ENCODE measurements around the gene KCNQ1OT1. TPM values are rescaled to one million over a fixed set of nuclear protein-coding genes. Genes with fewer than 3 reads are reported as not detected.
A peak's percentile ranks its signal among the peaks of the same experiment; 100 is the strongest.

KCNQ1OT1 gene
- total RNA-seq, 2 donors from 2014 or later = 5.2 to 6.9 TPM

DNA sequence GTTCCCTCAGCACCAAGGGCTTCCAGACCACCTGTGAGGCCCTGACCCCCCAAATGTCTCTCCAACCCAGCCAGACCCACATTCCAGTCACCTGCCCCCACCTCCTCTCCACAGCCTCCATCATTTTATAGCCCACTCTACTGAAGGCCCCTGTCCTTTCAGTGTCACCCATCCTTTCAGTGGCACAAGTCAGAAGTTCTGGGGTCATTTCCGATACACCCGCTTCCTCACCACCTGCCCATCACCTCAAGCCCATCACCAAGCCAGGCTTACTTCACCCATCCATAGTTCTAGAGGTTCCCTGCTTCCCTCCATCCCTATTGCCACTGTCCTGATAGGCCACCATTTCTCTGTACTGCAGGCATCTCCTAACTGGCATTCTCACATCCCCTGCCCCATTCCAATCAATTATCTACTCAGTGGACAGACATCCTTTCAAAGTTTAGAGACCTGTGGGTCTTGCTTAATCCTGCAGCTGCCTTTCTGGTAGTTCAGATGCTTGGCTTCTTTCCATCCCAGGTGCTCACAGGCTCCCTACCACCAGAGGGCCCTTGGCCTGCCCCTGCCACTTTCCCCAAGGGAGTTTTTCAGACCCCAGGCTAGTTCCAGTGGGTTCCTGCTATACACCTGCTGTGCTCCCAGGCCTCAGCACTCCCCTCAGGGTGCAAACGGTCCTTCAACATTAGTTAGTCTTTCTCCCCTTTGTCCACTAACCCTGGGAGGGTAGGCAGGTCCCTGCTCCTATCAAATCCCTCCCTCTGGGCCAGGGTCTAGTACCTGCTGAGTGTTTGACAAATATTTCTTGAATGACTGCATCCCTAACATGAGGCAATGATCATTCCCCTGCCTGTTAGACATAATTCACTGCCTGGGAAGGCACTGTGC, 7.6 kb downstream of the KCNQ1OT1 start:
- TF ChIP-seq, protein P1, sequence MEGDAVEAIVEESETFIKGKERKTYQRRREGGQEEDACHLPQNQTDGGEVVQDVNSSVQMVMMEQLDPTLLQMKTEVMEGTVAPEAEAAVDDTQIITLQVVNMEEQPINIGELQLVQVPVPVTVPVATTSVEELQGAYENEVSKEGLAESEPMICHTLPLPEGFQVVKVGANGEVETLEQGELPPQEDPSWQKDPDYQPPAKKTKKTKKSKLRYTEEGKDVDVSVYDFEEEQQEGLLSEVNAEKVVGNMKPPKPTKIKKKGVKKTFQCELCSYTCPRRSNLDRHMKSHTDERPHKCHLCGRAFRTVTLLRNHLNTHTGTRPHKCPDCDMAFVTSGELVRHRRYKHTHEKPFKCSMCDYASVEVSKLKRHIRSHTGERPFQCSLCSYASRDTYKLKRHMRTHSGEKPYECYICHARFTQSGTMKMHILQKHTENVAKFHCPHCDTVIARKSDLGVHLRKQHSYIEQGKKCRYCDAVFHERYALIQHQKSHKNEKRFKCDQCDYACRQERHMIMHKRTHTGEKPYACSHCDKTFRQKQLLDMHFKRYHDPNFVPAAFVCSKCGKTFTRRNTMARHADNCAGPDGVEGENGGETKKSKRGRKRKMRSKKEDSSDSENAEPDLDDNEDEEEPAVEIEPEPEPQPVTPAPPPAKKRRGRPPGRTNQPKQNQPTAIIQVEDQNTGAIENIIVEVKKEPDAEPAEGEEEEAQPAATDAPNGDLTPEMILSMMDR (conservative IDR thresholded peaks at IDR 0.05) = peak; percentile 84
- peaks cover 12% of the 10 kb centered on the region for H3K36me3 Mint-ChIP-seq (ENCODE audit: low read depth)
- no peaks in the 10 kb centered on the region for H3K27me3 Mint-ChIP-seq (ENCODE audit: insufficient read depth)
- Histone ChIP-seq H3K4me3 (ENCODE audit: low read length) (no peak overlapping the region), H3K4me1 (ENCODE audit: control insufficient read depth, insufficient read depth, low read length) (peaks cover 37% of the 10 kb centered on the region), H3K27me3 (ENCODE audit: control insufficient read depth, insufficient read depth, low read length, poor library complexity, severe bottlenecking) (no peaks in the 10 kb centered on the region), H3K36me3 (ENCODE audit: control insufficient read depth, insufficient read depth, low read length) (peaks cover 4% of the 10 kb centered on the region), H3K27ac (ENCODE audit: low read depth, low read length) (no peak overlapping the region), H3K9ac (ENCODE audit: extremely low read depth, low read length, poor library complexity, severe bottlenecking) (no peak overlapping the region), H3K9me3 (ENCODE audit: control insufficient read depth, low read length) (no peaks in the 10 kb centered on the region)
- peak; percentile 85 for DNase-seq
- H3K27ac Mint-ChIP-seq = peak overlapping the region; percentile 86
- H3K4me1 Mint-ChIP-seq = peaks cover 89% of the 10 kb centered on the region
- H3K9me3 Mint-ChIP-seq = no peaks in the 10 kb centered on the region
- WGBS, 2 experiments (ENCODE audit: insufficient coverage in 1 of 2, insufficient read length in 1 of 2) = 42 to 75% methylated on average over 1 to 3 of the region's 3 CpGs
- no peak overlapping the region for H3K4me3 Mint-ChIP-seq

DNA sequence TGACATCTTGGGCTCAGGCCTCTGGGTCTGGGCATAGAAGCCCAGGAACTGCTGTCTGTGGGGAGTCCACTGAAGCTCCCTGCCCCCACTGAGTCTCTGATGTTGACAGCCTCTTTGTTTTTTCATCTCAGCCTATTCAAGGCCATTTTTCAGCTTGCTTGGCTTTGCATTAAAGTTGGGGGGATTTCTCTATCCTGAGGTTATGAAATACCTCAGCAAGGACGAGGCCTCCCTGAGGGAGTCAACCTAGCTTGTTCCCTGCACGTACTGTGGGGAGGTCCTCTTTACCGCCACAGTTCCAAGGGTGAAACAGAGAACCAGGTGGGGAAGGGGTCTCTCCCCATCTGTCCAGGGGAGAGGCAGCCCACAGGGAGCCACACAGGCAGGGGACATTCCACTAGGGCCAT, 8.4 kb downstream of the KCNQ1OT1 start:
- Histone ChIP-seq H3K36me3 (ENCODE audit: control insufficient read depth, insufficient read depth, low read length) (peaks cover 4% of the 10 kb centered on the region), H3K4me1 (ENCODE audit: control insufficient read depth, insufficient read depth, low read length) (peaks cover 37% of the 10 kb centered on the region), H3K9me3 (ENCODE audit: control insufficient read depth, low read length) (no peaks in the 10 kb centered on the region), H3K27me3 (ENCODE audit: control insufficient read depth, insufficient read depth, low read length, poor library complexity, severe bottlenecking) (no peaks in the 10 kb centered on the region), H3K9ac (ENCODE audit: extremely low read depth, low read length, poor library complexity, severe bottlenecking) (no peak overlapping the region), H3K4me3 (ENCODE audit: low read length) (no peak overlapping the region), H3K27ac (ENCODE audit: low read depth, low read length) (no peak overlapping the region)
- H3K9me3 Mint-ChIP-seq = no peaks in the 10 kb centered on the region
- no peak for DNase-seq
- TF ChIP-seq, protein P1 (conservative IDR thresholded peaks at IDR 0.05) = no peak
- H3K27me3 Mint-ChIP-seq (ENCODE audit: insufficient read depth) = no peaks in the 10 kb centered on the region
- WGBS, 2 experiments (ENCODE audit: insufficient coverage in 1 of 2, insufficient read length in 1 of 2) = 67 to 75% methylated on average over 1 to 3 of the region's 3 CpGs
- H3K4me3 Mint-ChIP-seq = no peak overlapping the region
- no peak overlapping the region for H3K27ac Mint-ChIP-seq
- peaks cover 83% of the 10 kb centered on the region for H3K4me1 Mint-ChIP-seq
- peaks cover 10% of the 10 kb centered on the region for H3K36me3 Mint-ChIP-seq (ENCODE audit: low read depth)

DNA sequence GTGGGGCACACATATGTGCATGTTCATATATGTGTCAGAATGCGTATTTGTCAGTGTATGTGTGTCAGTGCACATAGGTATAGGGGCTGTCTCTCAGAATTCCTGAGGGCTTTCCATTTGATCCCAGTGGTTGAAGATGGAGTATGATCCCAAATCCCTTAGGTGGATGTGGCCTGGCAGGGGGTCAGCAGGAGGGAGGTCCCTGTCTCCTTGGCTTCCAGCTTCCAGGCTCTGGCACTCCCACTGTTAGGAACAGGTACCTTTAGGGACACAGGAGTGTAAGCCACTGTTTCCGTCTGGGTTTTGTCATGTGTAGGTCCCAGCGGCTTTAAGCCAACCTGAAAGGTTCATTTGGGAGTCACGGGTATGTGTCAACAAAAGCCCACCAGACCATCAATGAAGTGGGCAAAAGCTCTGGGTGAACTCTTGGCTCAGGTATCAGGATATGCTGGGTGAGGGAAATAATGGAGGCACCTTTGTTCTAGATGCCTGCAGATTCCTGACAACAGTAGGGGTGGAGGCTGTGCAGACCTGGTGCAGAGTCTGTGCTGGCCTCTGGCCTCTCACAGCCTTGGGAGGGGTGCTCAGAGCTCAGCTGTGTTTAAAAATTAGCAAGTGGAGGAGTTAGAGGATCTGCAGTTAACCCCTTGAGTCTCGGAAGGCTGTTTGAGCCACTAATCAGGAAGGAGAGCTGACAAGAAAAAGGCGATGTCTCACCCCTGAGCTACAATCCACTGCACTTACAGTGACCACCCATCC, 9.0 kb downstream of the KCNQ1OT1 start:
- no peaks in the 10 kb centered on the region for H3K27me3 Mint-ChIP-seq (ENCODE audit: insufficient read depth)
- H3K27ac ChIP-seq (ENCODE audit: low read depth, low read length) = no peak overlapping the region
- no peaks in the 10 kb centered on the region for H3K9me3 Mint-ChIP-seq
- no peak overlapping the region for H3K4me3 Mint-ChIP-seq
- peak; percentile 56 for DNase-seq
- H3K36me3 ChIP-seq (ENCODE audit: control insufficient read depth, insufficient read depth, low read length) = peaks cover 4% of the 10 kb centered on the region
- no peak overlapping the region for H3K27ac Mint-ChIP-seq
- H3K4me3 ChIP-seq (ENCODE audit: low read length) = no peak overlapping the region
- no peaks in the 10 kb centered on the region for H3K9me3 ChIP-seq (ENCODE audit: control insufficient read depth, low read length)
- H3K27me3 ChIP-seq (ENCODE audit: control insufficient read depth, insufficient read depth, low read length, poor library complexity, severe bottlenecking) = no peaks in the 10 kb centered on the region
- H3K9ac ChIP-seq (ENCODE audit: extremely low read depth, low read length, poor library complexity, severe bottlenecking) = no peak overlapping the region
- TF ChIP-seq, protein P1 (conservative IDR thresholded peaks at IDR 0.05) = no peak
- H3K36me3 Mint-ChIP-seq (ENCODE audit: low read depth) = peaks cover 9% of the 10 kb centered on the region
- WGBS, 2 experiments (ENCODE audit: insufficient coverage in 1 of 2, insufficient read length in 1 of 2) = 85% methylated on average over 6 of the region's 6 CpGs
- H3K4me1 Mint-ChIP-seq = peaks cover 78% of the 10 kb centered on the region
- H3K4me1 ChIP-seq (ENCODE audit: control insufficient read depth, insufficient read depth, low read length) = peaks cover 37% of the 10 kb centered on the region

All from endodermal cell (in vitro differentiated cells).